IPS-20b (cell line): ENCODE results near the gene TRPM1.

ENCODE experiments used
- H3K27ac ChIP-seq: one replicate; pipeline ENCODE4 v1.5.1; 2013; ENCODE audit warnings: low read length
- H3K27me3 ChIP-seq: 2 replicates; pipeline ENCODE4 v1.6.1; 2013; ENCODE audit warnings: mild to moderate bottlenecking, low read length, inconsistent platforms; ENCODE audit not compliant: insufficient read depth
- H3K36me3 ChIP-seq: 2 replicates; pipeline ENCODE4 v1.6.1; 2013; ENCODE audit warnings: low read depth, mild to moderate bottlenecking, inconsistent platforms, low read length, moderate library complexity; ENCODE audit not compliant: insufficient read depth
- H3K4me1 ChIP-seq: 2 replicates; pipeline ENCODE4 v1.6.1; 2013; ENCODE audit warnings: mild to moderate bottlenecking, control low read depth, inconsistent platforms, low read length, moderate library complexity; ENCODE audit not compliant: insufficient read depth
- H3K4me3 ChIP-seq: 2 replicates; pipeline ENCODE4 v1.5.1; 2013; ENCODE audit warnings: mild to moderate bottlenecking, low read length, inconsistent platforms
- H3K9ac ChIP-seq: 2 replicates; pipeline ENCODE4 v1.6.1; 2013; ENCODE audit warnings: low read depth, mild to moderate bottlenecking, inconsistent platforms, low read length, moderate library complexity
- H3K9me3 ChIP-seq: 2 replicates; pipeline ENCODE4 v1.6.1; 2013; ENCODE audit warnings: mild to moderate bottlenecking, low read depth, low read length, inconsistent platforms; ENCODE audit not compliant: insufficient read depth

The TRPM1 gene

GRCh38 chr15:30953183-30953582 lies 148.3 kb downstream of the TRPM1 start:
- H3K9ac ChIP-seq: no peak overlapping the region
- peaks cover 6% of the 10 kb centered on the region for H3K4me1 ChIP-seq
- H3K36me3 ChIP-seq: peaks cover 80% of the 10 kb centered on the region
- no peaks in the 10 kb centered on the region for H3K27me3 ChIP-seq
- H3K27ac ChIP-seq: no peak overlapping the region
- H3K4me3 ChIP-seq: no peak overlapping the region
- H3K9me3 ChIP-seq: no peaks in the 10 kb centered on the region
